ENCODE results near the gene RAB11FIP4. TPM values are rescaled to one million over a fixed set of nuclear protein-coding genes. Genes with fewer than 3 reads are reported as not detected.

The RAB11FIP4 gene
- total and polyA plus RNA-seq, 2 donors (not counting 1 experiment from before 2014, with no cell fraction given) = 17.0 to 70.5 TPM

DNA sequence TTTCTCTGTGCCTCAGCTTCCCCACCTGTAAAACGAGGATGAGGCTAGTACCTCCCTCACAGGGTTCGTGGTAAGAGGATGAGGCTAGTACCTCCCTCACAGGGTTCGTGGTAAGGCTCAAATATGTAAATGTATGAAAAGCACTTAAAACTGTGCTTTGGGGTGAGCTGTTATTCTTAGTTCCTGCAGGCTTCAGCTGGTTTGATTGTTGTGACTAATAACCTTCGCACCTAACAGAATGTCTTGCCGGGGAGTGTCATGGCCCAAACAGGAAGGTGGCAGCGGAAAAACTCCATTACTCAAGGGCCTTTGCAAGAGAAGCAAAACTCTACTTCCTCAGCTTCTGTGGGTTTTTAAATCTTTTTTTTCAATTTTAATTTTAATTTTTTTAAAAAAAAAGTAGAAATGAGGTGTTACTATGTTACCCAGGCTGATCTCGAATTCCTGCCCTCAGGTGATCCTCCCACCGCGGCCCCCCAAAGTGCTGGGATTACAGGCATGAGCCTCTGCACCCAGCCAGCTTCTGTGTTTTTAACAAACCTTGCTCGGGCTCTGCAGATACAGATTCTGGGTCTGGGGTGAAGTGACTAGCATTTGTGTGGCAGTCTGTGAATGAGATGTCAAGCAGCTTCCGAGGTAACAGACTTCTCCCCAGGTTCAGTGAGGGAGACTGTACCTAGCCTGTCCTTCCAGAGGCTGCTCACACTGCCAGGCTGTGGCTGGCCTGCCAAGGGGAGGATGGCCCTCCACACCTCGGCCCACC, 103.0 kb downstream of the RAB11FIP4 start:
- Mint-ChIP-seq H3K27ac (peak overlapping the region; percentile 99), H3K27me3 (no peaks in the 10 kb centered on the region)
- WGBS (ENCODE audit: insufficient coverage) = 8% methylated on average over 8 of the region's 12 CpGs

More for the DNA sequence above, 103.0 kb downstream of the RAB11FIP4 start:
- no peaks in the 10 kb centered on the region for H3K9me3 Mint-ChIP-seq (ENCODE audit: insufficient read depth)
- peaks cover 58% of the 10 kb centered on the region for H4K20me1 ChIP-seq (ENCODE audit: control insufficient read depth, insufficient read depth, low read length, poor library complexity, severe bottlenecking)
- POLR2A ChIA-PET = interaction anchor here (0.9 to 3.1 kb wide), 5 partner anchors 15 to 1131 kb away, joined by 3 to 34 read pairs (median 5); partner anchors contain the start of gene EVI2B
- ATAC-seq (ENCODE audit: low read depth) (peak; percentile 61), DNase-seq (peak; percentile 83)
- H3K4me3 Mint-ChIP-seq = peak overlapping the region; percentile 83
- H3K9ac ChIP-seq (ENCODE audit: low read length) = peak overlapping the region; percentile 53
- H3K9me3 ChIP-seq (ENCODE audit: control extremely low read depth in 1 of 3, control insufficient read depth in 2 of 3, insufficient read depth in 1 of 3, low read length in 2 of 3) = no peaks in the 10 kb centered on the region
- peaks cover 90% of the 10 kb centered on the region for H3K79me2 ChIP-seq (ENCODE audit: control insufficient read depth, insufficient read depth, low read length)
- peaks cover 93% of the 10 kb centered on the region for H3K4me1 Mint-ChIP-seq
- no peak overlapping the region for H2AFZ ChIP-seq (ENCODE audit: insufficient read depth, low read depth, low read length, poor library complexity, severe bottlenecking)
- H3K27me3 ChIP-seq (replicated peaks in 1 of 4; ENCODE audit: control extremely low read depth in 1 of 4, control insufficient read depth in 3 of 4, insufficient read depth in 4 of 4, low read length in 3 of 4) = no peaks in the 10 kb centered on the region
- peak overlapping the region in 4 of 5 experiments; percentile 10 to 41 (median 18) for H3K4me3 ChIP-seq (ENCODE audit: control extremely low read depth in 1 of 5, extremely low read depth in 1 of 5, insufficient read depth in 1 of 5, low read depth in 2 of 5, low read length in 4 of 5)
- TF ChIP-seq EZH2 (IDR thresholded peaks at IDR 0.05; ENCODE audit: borderline replicate concordance, insufficient read depth, low read depth, low read length, poor library complexity, severe bottlenecking) = no peak
- TF ChIP-seq, protein P1, sequence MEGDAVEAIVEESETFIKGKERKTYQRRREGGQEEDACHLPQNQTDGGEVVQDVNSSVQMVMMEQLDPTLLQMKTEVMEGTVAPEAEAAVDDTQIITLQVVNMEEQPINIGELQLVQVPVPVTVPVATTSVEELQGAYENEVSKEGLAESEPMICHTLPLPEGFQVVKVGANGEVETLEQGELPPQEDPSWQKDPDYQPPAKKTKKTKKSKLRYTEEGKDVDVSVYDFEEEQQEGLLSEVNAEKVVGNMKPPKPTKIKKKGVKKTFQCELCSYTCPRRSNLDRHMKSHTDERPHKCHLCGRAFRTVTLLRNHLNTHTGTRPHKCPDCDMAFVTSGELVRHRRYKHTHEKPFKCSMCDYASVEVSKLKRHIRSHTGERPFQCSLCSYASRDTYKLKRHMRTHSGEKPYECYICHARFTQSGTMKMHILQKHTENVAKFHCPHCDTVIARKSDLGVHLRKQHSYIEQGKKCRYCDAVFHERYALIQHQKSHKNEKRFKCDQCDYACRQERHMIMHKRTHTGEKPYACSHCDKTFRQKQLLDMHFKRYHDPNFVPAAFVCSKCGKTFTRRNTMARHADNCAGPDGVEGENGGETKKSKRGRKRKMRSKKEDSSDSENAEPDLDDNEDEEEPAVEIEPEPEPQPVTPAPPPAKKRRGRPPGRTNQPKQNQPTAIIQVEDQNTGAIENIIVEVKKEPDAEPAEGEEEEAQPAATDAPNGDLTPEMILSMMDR (IDR thresholded peaks at IDR 0.05) = no peak
- peaks cover 88 to 100% of the 10 kb centered on the region in 2 donors for H3K4me1 ChIP-seq (ENCODE audit: control insufficient read depth in 2 of 2, insufficient read depth in 2 of 2, low read length in 2 of 2)
- H3K4me2 ChIP-seq (replicated peaks; ENCODE audit: low read depth, low read length, poor library complexity, severe bottlenecking) = peak overlapping the region; percentile 86
- CTCF ChIA-PET = interaction anchor here (0.6 to 10.3 kb wide), 12 partner anchors 8 to 176 kb away, joined by 3 to 94 read pairs (median 4); no protein-coding TSS in a partner anchor
- peak overlapping the region; percentile 80 to 90 for H3K27ac ChIP-seq (ENCODE audit: low read length in 2 of 2)
- intact Hi-C loops (cut with micrococcal nuclease) = loop anchor here (1.0 to 5.0 kb wide), 3 partner anchors 14 to 527 kb away; no protein-coding TSS in a partner anchor
- H3K36me3 ChIP-seq (replicated peaks in 1 of 2; ENCODE audit: control extremely low read depth in 1 of 2, control insufficient read depth in 1 of 2, extremely low read depth in 1 of 2, insufficient read depth in 2 of 2, low read length in 1 of 2) = no peaks in the 10 kb centered on the region
